ENCODE data around the gene TRMT2A. TPM values are rescaled to one million over a fixed set of nuclear protein-coding genes. Genes with fewer than 3 reads are reported as not detected.

TRMT2A gene
- total RNA-seq, 6 experiments from 2014 or later: 26.9 to 54.6 (median 29.1) TPM

DNA sequence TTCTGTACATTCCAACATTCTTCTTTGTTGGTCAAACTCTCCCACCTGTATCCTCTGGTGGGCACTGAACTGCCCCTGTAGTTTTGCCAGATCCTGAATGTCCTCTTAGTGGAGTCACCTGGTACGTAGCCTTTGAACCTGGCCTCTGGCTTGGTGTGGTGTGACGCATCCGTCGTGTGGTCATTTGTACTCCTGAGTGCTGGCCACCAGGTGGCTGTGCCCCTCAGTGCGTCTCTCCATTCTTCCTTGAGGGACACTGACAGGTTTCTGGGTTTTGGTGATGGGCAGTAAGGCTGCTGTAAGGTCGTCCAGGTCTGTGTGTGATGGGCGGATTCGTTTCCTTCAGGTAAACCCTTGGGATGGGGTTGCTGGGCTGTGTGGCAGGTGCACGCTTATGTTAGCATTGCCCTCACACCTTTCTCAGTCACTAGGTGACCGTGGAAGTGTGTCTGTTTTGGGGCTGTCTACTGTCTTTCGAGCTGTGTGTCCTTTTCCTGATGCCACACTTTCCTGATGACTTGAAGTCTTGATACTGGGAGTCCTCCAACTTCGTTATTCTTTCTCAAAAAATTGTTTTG is 14.7 kb downstream of the TRMT2A start:
- peak; percentile 52 to 76 (median 71) for DNase-seq
- TF ChIP-seq POLR2A (IDR thresholded peaks at IDR 0.05): no peak
- TF ChIP-seq, protein P1, sequence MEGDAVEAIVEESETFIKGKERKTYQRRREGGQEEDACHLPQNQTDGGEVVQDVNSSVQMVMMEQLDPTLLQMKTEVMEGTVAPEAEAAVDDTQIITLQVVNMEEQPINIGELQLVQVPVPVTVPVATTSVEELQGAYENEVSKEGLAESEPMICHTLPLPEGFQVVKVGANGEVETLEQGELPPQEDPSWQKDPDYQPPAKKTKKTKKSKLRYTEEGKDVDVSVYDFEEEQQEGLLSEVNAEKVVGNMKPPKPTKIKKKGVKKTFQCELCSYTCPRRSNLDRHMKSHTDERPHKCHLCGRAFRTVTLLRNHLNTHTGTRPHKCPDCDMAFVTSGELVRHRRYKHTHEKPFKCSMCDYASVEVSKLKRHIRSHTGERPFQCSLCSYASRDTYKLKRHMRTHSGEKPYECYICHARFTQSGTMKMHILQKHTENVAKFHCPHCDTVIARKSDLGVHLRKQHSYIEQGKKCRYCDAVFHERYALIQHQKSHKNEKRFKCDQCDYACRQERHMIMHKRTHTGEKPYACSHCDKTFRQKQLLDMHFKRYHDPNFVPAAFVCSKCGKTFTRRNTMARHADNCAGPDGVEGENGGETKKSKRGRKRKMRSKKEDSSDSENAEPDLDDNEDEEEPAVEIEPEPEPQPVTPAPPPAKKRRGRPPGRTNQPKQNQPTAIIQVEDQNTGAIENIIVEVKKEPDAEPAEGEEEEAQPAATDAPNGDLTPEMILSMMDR (IDR thresholded peaks at IDR 0.05): peak; percentile 23 to 42 (median 36)
- Histone ChIP-seq H3K9me3 (no peaks in the 10 kb centered on the region), H3K36me3 (peaks cover 6 to 38% (median 23%) of the 10 kb centered on the region in 4 donors), H3K4me3 (no peak overlapping the region), H3K27me3 (no peaks in the 10 kb centered on the region), H3K4me1 (peaks cover 0 to 21% (median 9%) of the 10 kb centered on the region in 4 donors), H3K27ac (peak overlapping the region in 2 of 3 donors; percentile 36 to 73)
- intact Hi-C loops (cut with DNase I): no loop called here
- ATAC-seq: peak; percentile 81 to 91 (median 84)
- 58% methylated on average over 8 of the region's 12 CpGs for WGBS (ENCODE audit: insufficient coverage, low coverage, low lambda C conversion rate, missing lambda C conversion rate)

DNA sequence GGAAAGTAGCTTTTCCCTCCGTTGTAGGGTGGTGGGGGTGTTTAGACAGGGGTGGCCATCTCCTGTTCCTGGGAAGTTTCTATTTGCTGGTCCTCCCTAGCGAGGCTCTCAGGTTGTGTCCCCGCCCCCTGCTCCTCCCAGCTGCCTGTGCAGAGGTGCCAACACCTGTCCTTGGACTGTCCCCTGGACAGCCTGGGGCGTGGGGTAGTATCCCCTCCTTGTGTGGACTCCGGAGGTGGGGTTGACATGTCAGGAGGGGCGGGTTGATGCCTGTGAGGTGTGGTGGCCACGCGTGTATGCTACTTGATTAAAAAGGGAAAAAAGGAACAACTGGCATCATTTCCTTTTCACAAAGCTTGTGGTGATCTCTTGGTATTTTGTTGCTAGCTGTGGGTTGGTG is 15.4 kb downstream of the TRMT2A start:
- peak; percentile 70 to 81 (median 74) for ATAC-seq
- intact Hi-C loops (cut with DNase I): no loop called here
- H3K27me3 ChIP-seq: no peaks in the 10 kb centered on the region
- TF ChIP-seq POLR2A (IDR thresholded peaks at IDR 0.05): no peak
- TF ChIP-seq, protein P1 (IDR thresholded peaks at IDR 0.05): no peak
- DNase-seq: peak; percentile 49 to 79 (median 78)
- WGBS (ENCODE audit: insufficient coverage, low coverage, low lambda C conversion rate, missing lambda C conversion rate): 33% methylated on average over 6 of the region's 8 CpGs
- H3K9me3 ChIP-seq: no peaks in the 10 kb centered on the region
- H3K27ac ChIP-seq: peak overlapping the region in 2 of 3 donors; percentile 36 to 73
- H3K4me3 ChIP-seq: no peak overlapping the region
- peaks cover 0 to 34% (median 20%) of the 10 kb centered on the region in 4 donors for H3K36me3 ChIP-seq
- H3K4me1 ChIP-seq: peaks cover 0 to 21% (median 9%) of the 10 kb centered on the region in 4 donors

DNA sequence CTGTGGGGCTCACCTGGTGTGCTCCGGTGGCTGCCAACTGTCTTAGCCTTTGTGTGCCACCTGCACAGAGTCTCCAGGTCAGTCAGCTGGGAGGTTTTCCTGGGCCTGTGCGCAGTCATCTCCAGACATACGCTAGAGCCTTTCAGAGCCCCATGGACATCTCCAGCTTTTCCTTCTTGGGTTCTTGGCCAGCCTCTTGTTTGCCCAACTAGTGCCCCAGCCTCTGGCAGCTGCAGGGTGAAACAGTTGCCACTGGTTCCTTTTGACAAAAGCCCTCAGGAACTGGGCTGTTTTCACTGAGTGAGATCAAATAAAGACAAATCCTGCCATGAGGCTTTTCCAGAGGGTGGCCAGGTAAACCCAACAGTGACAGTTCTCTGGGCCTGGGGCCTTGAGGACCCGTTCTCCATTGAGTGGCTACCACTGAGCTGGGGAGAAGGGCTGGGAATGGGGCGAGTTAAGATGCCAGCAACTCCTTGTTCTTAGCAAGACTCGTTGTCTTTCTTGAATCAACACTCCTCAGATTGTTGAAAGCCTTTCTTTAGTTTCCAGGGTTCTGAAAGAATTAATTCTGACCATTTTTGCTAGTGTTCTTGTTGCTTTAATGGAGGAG is 17.8 kb downstream of the TRMT2A start:
- H3K27ac ChIP-seq: no peak overlapping the region
- H3K4me3 ChIP-seq: no peak overlapping the region
- intact Hi-C loops (cut with DNase I): loop anchor here in 1 of 2 donors (10.0 kb wide), 1 partner anchor 134 kb away; no protein-coding TSS in a partner anchor
- DNase-seq (peak in 2 of 3 donors; percentile 2 to 23), ATAC-seq (no peak)
- peaks cover 0 to 21% (median 8%) of the 10 kb centered on the region in 4 donors for H3K4me1 ChIP-seq
- peaks cover 0 to 36% (median 16%) of the 10 kb centered on the region in 4 donors for H3K36me3 ChIP-seq
- TF ChIP-seq, protein P1 (IDR thresholded peaks at IDR 0.05): no peak
- TF ChIP-seq POLR2A (IDR thresholded peaks at IDR 0.05): no peak
- H3K27me3 ChIP-seq: no peaks in the 10 kb centered on the region
- 93% methylated on average over 3 of the region's 6 CpGs for WGBS (ENCODE audit: insufficient coverage, low coverage, low lambda C conversion rate, missing lambda C conversion rate)
- H3K9me3 ChIP-seq: no peaks in the 10 kb centered on the region

DNA sequence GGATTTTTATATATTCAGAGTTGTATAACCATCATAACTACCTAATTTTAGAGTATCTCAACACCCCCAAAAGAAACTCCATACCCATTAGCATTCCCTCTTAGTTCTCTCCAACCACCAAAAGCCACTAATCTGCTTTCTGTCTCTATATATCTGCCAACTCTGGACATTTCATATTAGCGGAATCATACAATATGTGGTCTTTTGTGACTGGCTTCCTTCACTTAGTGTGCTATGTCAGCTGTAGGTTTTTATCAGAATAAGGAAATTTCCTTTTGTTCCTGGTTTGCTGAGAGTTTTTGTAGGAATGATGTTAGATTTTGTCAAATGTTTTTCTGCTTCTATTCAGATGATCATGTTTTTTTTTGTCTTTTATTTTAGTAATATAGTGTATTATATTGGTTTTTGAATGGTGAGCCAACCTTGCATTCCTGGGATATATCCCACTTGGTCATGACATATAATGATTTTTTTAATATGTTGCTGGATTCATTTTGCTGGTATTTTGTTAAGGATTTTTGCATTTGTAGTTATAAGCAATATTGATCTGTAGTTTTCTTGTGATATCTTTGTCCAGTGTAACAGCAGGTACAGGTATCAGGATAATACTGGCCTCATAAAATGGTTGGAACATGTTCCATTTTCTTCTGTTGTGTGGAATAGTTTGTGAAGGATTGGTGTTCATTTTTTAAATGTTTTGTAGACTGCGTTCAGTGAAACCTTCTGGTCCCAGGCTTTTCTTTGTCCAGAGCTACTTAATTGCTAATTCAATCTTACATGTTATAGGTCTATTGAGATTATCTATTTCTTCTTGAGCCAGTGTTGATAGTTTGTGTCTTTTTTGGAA is 20.2 kb downstream of the TRMT2A start:
- Histone ChIP-seq H3K4me3 (no peak overlapping the region), H3K27me3 (no peaks in the 10 kb centered on the region), H3K27ac (no peak overlapping the region), H3K4me1 (peaks cover 0 to 30% (median 13%) of the 10 kb centered on the region in 4 donors), H3K9me3 (no peaks in the 10 kb centered on the region), H3K36me3 (peaks cover 0 to 45% (median 17%) of the 10 kb centered on the region in 4 donors)
- TF ChIP-seq POLR2A (IDR thresholded peaks at IDR 0.05): no peak
- TF ChIP-seq, protein P1 (IDR thresholded peaks at IDR 0.05): no peak
- ATAC-seq (no peak), DNase-seq (no peak)
- WGBS (ENCODE audit: insufficient coverage, low coverage, low lambda C conversion rate, missing lambda C conversion rate): 95% methylated on average over 2 of the region's 2 CpGs
- intact Hi-C loops (cut with DNase I): loop anchor here in 1 of 2 donors (10.0 kb wide), 1 partner anchor 132 kb away; no protein-coding TSS in a partner anchor
